Mammary epithelial cell (primary cell): ENCODE measurements around the gene ALOX5.

ENCODE experiments used
- EZH2 ChIP-seq: IDR thresholded peaks from 2 replicates; pipeline ENCODE4 v1.6.1; 2012; ENCODE audit warnings: low read length, inconsistent platforms, borderline replicate concordance
- TF ChIP-seq, protein P1 (sequence below), 2 donors: IDR thresholded peaks in 1 of 2; conservative IDR thresholded peaks in 1 of 2; 2 replicates each; pipeline ENCODE4 v1.5.1; 2011 to 2012; ENCODE audit warnings: inconsistent platforms in 2 of 2, low read length in 2 of 2, mild to moderate bottlenecking in 2 of 2, control low read depth in 1 of 2, low read depth in 1 of 2; ENCODE audit not compliant: insufficient read depth in 1 of 2; ENCODE audit errors: extremely low read depth in 1 of 2

DNA sequence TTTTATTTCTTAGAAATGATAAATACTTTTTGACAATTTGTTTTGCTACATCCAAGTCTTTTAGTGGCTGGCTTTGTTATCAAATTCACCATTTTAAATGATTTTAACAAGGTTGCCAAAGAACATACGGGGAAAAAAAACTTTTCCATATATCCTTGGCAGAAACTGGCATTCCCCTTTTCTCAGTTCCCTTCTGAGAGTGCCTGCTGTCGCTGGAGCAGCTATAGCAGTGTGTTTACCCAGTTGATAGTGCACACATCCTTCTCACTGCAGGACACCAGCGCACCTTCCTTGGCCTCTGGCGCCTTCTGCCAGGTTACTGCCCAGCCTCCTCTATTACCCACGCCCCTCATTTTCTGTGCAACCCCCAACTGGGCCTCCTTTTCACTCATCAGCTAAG is 94.1 kb downstream of the ALOX5 start:
- TF ChIP-seq, protein P1, sequence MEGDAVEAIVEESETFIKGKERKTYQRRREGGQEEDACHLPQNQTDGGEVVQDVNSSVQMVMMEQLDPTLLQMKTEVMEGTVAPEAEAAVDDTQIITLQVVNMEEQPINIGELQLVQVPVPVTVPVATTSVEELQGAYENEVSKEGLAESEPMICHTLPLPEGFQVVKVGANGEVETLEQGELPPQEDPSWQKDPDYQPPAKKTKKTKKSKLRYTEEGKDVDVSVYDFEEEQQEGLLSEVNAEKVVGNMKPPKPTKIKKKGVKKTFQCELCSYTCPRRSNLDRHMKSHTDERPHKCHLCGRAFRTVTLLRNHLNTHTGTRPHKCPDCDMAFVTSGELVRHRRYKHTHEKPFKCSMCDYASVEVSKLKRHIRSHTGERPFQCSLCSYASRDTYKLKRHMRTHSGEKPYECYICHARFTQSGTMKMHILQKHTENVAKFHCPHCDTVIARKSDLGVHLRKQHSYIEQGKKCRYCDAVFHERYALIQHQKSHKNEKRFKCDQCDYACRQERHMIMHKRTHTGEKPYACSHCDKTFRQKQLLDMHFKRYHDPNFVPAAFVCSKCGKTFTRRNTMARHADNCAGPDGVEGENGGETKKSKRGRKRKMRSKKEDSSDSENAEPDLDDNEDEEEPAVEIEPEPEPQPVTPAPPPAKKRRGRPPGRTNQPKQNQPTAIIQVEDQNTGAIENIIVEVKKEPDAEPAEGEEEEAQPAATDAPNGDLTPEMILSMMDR (conservative IDR thresholded peaks at IDR 0.05 in 1 of 2, IDR thresholded peaks at IDR 0.05 in 1 of 2; ENCODE audit: extremely low read depth in 1 of 2, insufficient read depth in 1 of 2, low read depth in 1 of 2, low read length in 2 of 2) = no peak
- no peak for TF ChIP-seq EZH2
